ENCODE data around the gene SSBP4.

DNA sequence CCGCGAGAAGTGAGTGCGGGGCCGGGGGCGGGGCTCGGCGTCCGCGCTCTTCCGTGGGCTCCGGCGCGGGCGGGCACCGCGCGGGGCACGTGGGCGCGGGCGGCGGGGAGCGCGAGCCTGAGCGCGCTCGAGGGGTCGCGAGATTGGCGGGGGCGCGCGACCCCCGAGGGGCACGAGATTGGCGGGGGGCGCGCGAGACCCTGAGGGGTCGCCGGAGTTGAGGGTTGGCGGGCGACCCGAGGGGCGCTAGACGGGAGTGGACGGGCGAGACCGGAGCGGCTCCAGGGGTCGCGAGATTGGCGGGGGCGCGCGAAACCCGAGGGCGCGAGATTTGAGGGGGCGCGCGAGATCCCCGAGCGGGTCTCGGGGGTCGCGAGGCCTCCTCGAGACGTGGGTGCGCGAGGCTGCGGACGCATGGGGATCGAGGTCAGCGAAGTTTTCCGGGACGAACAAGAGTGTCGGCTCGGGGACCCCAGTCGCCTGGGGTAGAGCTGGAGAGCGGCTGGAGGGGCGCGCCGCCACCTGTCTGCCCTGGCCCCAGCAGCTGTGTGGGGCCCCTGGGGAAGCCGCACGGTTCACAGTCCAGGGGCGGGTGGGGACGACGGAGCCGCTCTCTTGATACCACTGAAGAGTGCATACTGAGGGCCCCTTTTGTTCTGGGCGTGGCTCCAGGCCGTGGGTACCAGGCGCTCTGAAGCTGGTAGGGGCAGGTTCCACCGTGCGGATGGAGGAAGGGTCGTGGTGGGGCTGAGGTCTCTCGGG is 682 bp downstream of the SSBP4 start:
- TF ChIP-seq SNRNP70 (optimal IDR thresholded peaks at IDR 0.05; ENCODE audit: low read depth, low read length), result no peak
- no peak for TF ChIP-seq RAD51 (IDR thresholded peaks at IDR 0.05; ENCODE audit: borderline replicate concordance, low read depth)
- no peak for TF ChIP-seq SREBF2 (CRISPR knock-in tag; IDR thresholded peaks at IDR 0.05)
- TF ChIP-seq ZNF274 (IDR thresholded peaks at IDR 0.05; ENCODE audit: borderline replicate concordance, low read depth, low read length), result no peak

Data from K562 (cell line).